ENCODE data around the gene CTIF. TPM values are rescaled to one million over a fixed set of nuclear protein-coding genes. Genes with fewer than 3 reads are reported as not detected.

The CTIF gene
- total RNA-seq, 1 experiment from 2014 or later: 5.8 TPM

GRCh38 chr18:48902023-48902855, 363.4 kb downstream of the CTIF start:
- ATAC-seq: peak; percentile 70
- Histone ChIP-seq H3K9me2 (replicated peaks; ENCODE audit: low read length) (no peaks in the 10 kb centered on the region), H3K79me2 (ENCODE audit: low read length) (no peaks in the 10 kb centered on the region), H3K36me3 (ENCODE audit: low read depth, low read length) (no peaks in the 10 kb centered on the region), H3K4me2 (ENCODE audit: low read length) (peak overlapping the region; percentile 46), H3K9me3 (ENCODE audit: low read length) (no peaks in the 10 kb centered on the region), H3K27ac (ENCODE audit: low read length) (no peak overlapping the region), H3K4me1 (ENCODE audit: insufficient read depth, low read length) (peaks cover 21% of the 10 kb centered on the region), H2AFZ (ENCODE audit: low read length) (0 out of 2 replicates have a peak overlapping the region, but pooled peaks have one; percentile 45), H3F3A (ENCODE audit: low read length, unreplicated experiment) (no peaks in the 10 kb centered on the region), H4K20me1 (ENCODE audit: low read length) (no peaks in the 10 kb centered on the region), H3K4me3 (ENCODE audit: low read length) (no peak overlapping the region), H3K27me3 (ENCODE audit: low read length) (no peaks in the 10 kb centered on the region), H3K9ac (ENCODE audit: low read length) (no peak overlapping the region)
- ChIA-PET CTCF (interaction anchor here (0.6 kb wide), 1 partner anchor 22 kb away, joined by 3 read pairs; no protein-coding TSS in a partner anchor), POLR2A (ENCODE audit: unreplicated experiment) (no interaction called here)
- intact Hi-C loops (cut with micrococcal nuclease): no loop called here
- BruUV-seq (replicated peaks): no TSS peak
- DNase-seq: peak; percentile 66
- TF ChIP-seq EZH2 (IDR thresholded peaks at IDR 0.05; ENCODE audit: low read length, unreplicated experiment): no peak

DNA sequence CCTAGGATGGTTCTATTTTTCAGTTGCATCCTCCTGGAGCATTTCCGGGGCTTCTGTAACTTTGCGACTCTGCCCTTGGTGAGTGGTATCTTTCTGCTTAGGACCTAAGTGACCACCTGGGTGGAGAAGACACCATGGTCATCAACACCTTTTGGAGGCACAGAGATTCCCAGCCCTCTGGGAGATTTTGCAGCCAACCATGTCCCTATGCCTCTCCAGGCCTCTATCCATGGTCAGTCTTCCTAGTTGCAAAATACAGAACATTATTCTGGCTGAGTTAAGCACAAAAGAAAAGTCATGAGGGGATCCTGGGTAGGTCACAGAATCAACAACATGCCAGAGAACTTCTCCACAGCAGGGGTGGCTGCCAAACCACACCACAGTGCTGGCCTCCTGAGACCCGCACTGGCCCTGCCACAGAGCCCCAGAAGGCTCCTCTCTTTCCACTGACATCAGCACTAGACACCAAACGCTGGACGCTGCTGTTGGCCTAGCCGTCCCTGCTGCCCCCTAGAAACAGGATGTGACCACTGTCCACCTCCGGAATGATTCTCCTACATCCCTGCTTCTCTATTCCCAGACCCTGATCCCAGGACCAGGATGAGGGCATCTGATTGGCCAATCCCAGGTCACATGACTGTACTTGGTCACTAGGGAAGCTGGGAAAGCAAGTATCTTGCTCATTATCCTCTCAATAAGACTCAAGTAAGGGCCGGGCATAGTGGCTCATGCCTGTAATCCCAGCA, 364.2 kb downstream of the CTIF start:
- ATAC-seq: no peak
- Histone ChIP-seq H3K79me2 (ENCODE audit: low read length) (no peaks in the 10 kb centered on the region), H3K9me2 (replicated peaks; ENCODE audit: low read length) (no peaks in the 10 kb centered on the region), H3K9ac (ENCODE audit: low read length) (no peak overlapping the region), H3K27me3 (ENCODE audit: low read length) (no peaks in the 10 kb centered on the region), H3F3A (ENCODE audit: low read length, unreplicated experiment) (no peaks in the 10 kb centered on the region), H4K20me1 (ENCODE audit: low read length) (no peaks in the 10 kb centered on the region), H3K9me3 (ENCODE audit: low read length) (no peaks in the 10 kb centered on the region), H3K4me2 (ENCODE audit: low read length) (no peak overlapping the region), H3K4me1 (ENCODE audit: insufficient read depth, low read length) (peaks cover 21% of the 10 kb centered on the region), H3K36me3 (ENCODE audit: low read depth, low read length) (no peaks in the 10 kb centered on the region), H2AFZ (ENCODE audit: low read length) (no peak overlapping the region), H3K27ac (ENCODE audit: low read length) (no peak overlapping the region), H3K4me3 (ENCODE audit: low read length) (no peak overlapping the region)
- BruUV-seq (replicated peaks): no TSS peak
- intact Hi-C loops (cut with micrococcal nuclease): no loop called here
- CTCF ChIA-PET: no interaction called here
- POLR2A ChIA-PET (ENCODE audit: unreplicated experiment): no interaction called here
- DNase-seq: no peak
- TF ChIP-seq, protein P1, sequence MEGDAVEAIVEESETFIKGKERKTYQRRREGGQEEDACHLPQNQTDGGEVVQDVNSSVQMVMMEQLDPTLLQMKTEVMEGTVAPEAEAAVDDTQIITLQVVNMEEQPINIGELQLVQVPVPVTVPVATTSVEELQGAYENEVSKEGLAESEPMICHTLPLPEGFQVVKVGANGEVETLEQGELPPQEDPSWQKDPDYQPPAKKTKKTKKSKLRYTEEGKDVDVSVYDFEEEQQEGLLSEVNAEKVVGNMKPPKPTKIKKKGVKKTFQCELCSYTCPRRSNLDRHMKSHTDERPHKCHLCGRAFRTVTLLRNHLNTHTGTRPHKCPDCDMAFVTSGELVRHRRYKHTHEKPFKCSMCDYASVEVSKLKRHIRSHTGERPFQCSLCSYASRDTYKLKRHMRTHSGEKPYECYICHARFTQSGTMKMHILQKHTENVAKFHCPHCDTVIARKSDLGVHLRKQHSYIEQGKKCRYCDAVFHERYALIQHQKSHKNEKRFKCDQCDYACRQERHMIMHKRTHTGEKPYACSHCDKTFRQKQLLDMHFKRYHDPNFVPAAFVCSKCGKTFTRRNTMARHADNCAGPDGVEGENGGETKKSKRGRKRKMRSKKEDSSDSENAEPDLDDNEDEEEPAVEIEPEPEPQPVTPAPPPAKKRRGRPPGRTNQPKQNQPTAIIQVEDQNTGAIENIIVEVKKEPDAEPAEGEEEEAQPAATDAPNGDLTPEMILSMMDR (conservative IDR thresholded peaks at IDR 0.05; ENCODE audit: low read depth, low read length): no peak
- no peak for TF ChIP-seq EZH2phosphoT487 (IDR thresholded peaks at IDR 0.05; ENCODE audit: borderline replicate concordance, low read length)
- TF ChIP-seq EZH2 (IDR thresholded peaks at IDR 0.05; ENCODE audit: low read length, unreplicated experiment): no peak

- Histone ChIP-seq H3K9ac (ENCODE audit: low read length) (no peak overlapping the region), H3K4me1 (ENCODE audit: insufficient read depth, low read length) (peaks cover 21% of the 10 kb centered on the region), H2AFZ (ENCODE audit: low read length) (no peak overlapping the region), H3K4me2 (ENCODE audit: low read length) (no peak overlapping the region), H3K9me3 (ENCODE audit: low read length) (no peaks in the 10 kb centered on the region), H3K27me3 (ENCODE audit: low read length) (no peaks in the 10 kb centered on the region), H3K79me2 (ENCODE audit: low read length) (no peaks in the 10 kb centered on the region), H3K4me3 (ENCODE audit: low read length) (no peak overlapping the region), H3K36me3 (ENCODE audit: low read depth, low read length) (no peaks in the 10 kb centered on the region), H3K27ac (ENCODE audit: low read length) (no peak overlapping the region), H3K9me2 (replicated peaks; ENCODE audit: low read length) (no peaks in the 10 kb centered on the region), H3F3A (ENCODE audit: low read length, unreplicated experiment) (no peaks in the 10 kb centered on the region), H4K20me1 (ENCODE audit: low read length) (no peaks in the 10 kb centered on the region)
- CTCF ChIA-PET: no interaction called here
- BruUV-seq (replicated peaks): no TSS peak
- POLR2A ChIA-PET (ENCODE audit: unreplicated experiment): no interaction called here
- ATAC-seq (no peak), DNase-seq (peak; percentile 17)
- no peak for TF ChIP-seq EZH2phosphoT487 (IDR thresholded peaks at IDR 0.05; ENCODE audit: borderline replicate concordance, low read length)
- TF ChIP-seq, protein P1 (conservative IDR thresholded peaks at IDR 0.05; ENCODE audit: low read depth, low read length): no peak
- no peak for TF ChIP-seq EZH2 (IDR thresholded peaks at IDR 0.05; ENCODE audit: low read length, unreplicated experiment)
- intact Hi-C loops (cut with micrococcal nuclease): no loop called here
Observed at GRCh38 chr18:48904091-48904490, 365.3 kb downstream of the CTIF start.
